Tibial nerve (tissue), 4 donors: ENCODE data around the gene TENT4B. TPM values are rescaled to one million over a fixed set of nuclear protein-coding genes. Genes with fewer than 3 reads are reported as not detected.
A peak's percentile ranks its signal among the peaks of the same experiment; 100 is the strongest.

Source experiments
- DNase-seq, 2 donors: peaks; one replicate each; pipeline ENCODE4 v3.0.0-alpha.2; 2019; ENCODE audit warnings: low spot score in 2 of 2
- H3K27ac ChIP-seq, 4 donors: fragments of 200-600 bp; sonication (generic) in 3 of 4; one replicate each; pipeline ENCODE4 v1.5.1; 2017 to 2019; ENCODE audit warnings: mild to moderate bottlenecking in 1 of 4
- H3K27me3 ChIP-seq, 2 donors: fragments of 200-600 bp; sonication (generic) in 1 of 2; one replicate each; pipeline versions ENCODE4 v1.5.1 to v1.6.0; 2017 to 2019
- H3K36me3 ChIP-seq, 3 donors: fragments of 200-600 bp; sonication (generic); one replicate each; pipeline ENCODE4 v1.5.1; 2018 to 2019
- H3K4me1 ChIP-seq, 4 donors: fragments of 200-600 bp; sonication (generic) in 3 of 4; one replicate each; pipeline ENCODE4 v1.5.1; 2017 to 2019
- H3K4me3 ChIP-seq, 4 donors: fragments of 200-600 bp; sonication (generic) in 3 of 4; one replicate each; pipeline ENCODE4 v1.5.1; 2017 to 2019; ENCODE audit warnings: mild to moderate bottlenecking in 1 of 4, moderate library complexity in 1 of 4
- H3K9me3 ChIP-seq, 4 donors: fragments of 200-600 bp; sonication (generic) in 3 of 4; one replicate each; pipeline ENCODE4 v1.5.1; 2017 to 2019
- EP300 ChIP-seq, 2 donors: sonication (generic); formaldehyde crosslinking; IDR thresholded peaks; one replicate each; pipeline ENCODE4 v1.6.1; 2017; ENCODE audit warnings: antibody characterized with exemption in 2 of 2, mild to moderate bottlenecking in 1 of 2
- POLR2A ChIP-seq, 2 donors: fragments of 450-650 bp; IDR thresholded peaks; one replicate each; pipeline ENCODE4 v1.6.1; 2017; ENCODE audit warnings: antibody characterized with exemption in 2 of 2, mild to moderate bottlenecking in 2 of 2, moderate library complexity in 2 of 2
- WGBS, 2 donors: methylation state at CpG; one replicate each; pipeline ENCODE4 v1.1.5; 2018; 5-methylcytosine and 5-hydroxymethylcytosine counted together
- total RNA-seq, 4 donors: library from RNA; depleted of rRNA; stranded (reverse); fragments of >200 nt; gene quantifications; one replicate each; pipeline ENCODE4 v1.1.0, GENCODE V29; 2016
- TF ChIP-seq, protein P1 (sequence below), 5 experiments: fragments of 200-600 bp in 3 of 5; fragments of 450-650 bp in 2 of 5; sonication (generic) in 3 of 5; IDR thresholded peaks; one replicate each; pipeline ENCODE4 v1.5.1; 2016 to 2019; ENCODE audit warnings: antibody characterized with exemption in 5 of 5, mild to moderate bottlenecking in 3 of 5, moderate library complexity in 2 of 5

Gene TENT4B
- total RNA-seq, 4 donors from 2014 or later = 11.7 to 18.6 (median 16.5) TPM

DNA sequence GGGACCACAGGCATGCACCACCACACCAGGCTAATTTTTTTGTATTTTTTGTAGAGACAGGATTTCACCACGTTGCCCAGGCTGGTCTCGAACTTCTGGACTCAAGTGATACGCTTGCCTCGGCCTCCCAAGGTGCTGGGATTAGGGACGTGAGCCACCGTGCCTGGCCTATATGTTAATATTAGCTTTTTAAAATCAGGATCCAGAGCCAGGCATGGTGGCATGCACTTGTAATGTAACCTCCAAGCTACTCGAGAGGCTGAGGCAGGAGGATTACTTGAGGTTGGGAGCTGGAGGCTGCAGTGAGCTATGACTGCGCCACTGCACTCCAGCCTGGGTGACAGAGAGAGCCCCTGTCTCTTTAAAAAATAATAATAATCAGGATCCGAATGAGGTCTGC lies 104.8 kb downstream of the TENT4B start:
- WGBS, 2 donors = 92 to 94% methylated on average over 9 of the region's 9 CpGs
- TF ChIP-seq EP300 (IDR thresholded peaks at IDR 0.05) (no peak), POLR2A (IDR thresholded peaks at IDR 0.05) (no peak)
- TF ChIP-seq, protein P1, sequence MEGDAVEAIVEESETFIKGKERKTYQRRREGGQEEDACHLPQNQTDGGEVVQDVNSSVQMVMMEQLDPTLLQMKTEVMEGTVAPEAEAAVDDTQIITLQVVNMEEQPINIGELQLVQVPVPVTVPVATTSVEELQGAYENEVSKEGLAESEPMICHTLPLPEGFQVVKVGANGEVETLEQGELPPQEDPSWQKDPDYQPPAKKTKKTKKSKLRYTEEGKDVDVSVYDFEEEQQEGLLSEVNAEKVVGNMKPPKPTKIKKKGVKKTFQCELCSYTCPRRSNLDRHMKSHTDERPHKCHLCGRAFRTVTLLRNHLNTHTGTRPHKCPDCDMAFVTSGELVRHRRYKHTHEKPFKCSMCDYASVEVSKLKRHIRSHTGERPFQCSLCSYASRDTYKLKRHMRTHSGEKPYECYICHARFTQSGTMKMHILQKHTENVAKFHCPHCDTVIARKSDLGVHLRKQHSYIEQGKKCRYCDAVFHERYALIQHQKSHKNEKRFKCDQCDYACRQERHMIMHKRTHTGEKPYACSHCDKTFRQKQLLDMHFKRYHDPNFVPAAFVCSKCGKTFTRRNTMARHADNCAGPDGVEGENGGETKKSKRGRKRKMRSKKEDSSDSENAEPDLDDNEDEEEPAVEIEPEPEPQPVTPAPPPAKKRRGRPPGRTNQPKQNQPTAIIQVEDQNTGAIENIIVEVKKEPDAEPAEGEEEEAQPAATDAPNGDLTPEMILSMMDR (IDR thresholded peaks at IDR 0.05) = no peak

DNA sequence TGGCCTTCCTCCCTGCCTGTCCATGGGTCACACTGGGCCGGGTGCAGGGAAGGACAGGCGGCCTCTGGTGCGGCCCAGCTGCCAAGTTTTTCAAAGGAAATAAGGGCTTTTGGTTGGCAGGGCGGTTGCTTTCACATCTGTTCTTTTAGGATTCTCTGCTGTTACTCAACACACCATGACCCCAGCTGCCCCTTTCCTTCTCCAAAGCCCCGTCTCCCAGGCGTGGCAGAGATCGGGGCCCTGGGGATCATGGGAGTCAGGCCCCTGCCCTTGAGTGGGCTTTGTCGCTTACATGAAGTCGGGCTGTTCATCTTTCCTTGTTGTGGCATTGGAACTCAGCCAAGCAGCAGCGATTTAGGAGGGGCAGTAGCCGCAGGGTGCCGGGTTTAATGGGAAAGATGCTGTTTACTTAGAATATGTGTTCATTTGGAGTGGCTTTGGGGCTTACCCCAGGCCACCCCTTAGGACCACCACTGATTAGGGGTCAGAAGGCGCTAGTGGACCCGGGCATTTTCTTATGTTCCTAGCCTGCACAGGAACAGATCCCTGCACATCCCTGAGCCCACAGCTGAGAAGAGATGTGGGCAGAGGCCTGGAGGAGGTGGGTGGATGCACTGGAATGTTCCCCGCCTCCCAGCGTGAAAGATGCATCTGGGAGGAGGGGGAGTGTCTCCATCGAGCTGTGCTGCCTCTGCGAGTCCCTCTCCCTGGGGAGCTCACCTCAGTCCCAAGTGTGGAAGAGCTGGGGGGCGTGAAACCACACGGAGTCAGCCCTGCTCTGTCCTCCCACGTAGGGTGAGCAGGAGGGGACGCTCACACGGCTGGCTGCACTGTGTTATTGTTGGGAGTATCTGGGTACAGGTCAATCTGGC lies 106.5 kb downstream of the TENT4B start:
- Histone ChIP-seq H3K4me3 (no peak overlapping the region), H3K27me3 (no peaks in the 10 kb centered on the region), H3K27ac (peak overlapping the region in 1 of 4 donors; percentile 59), H3K36me3 (no peaks in the 10 kb centered on the region), H3K9me3 (no peaks in the 10 kb centered on the region), H3K4me1 (peaks cover 0 to 32% (median 7%) of the 10 kb centered on the region in 4 donors)
- DNase-seq = peak; percentile 49 to 72
- TF ChIP-seq POLR2A (IDR thresholded peaks at IDR 0.05) (no peak), EP300 (IDR thresholded peaks at IDR 0.05) (peak in 1 of 2 donors; percentile 63)
- WGBS, 2 donors = 18 to 26% methylated on average over 20 to 23 of the region's 23 CpGs

More for the DNA sequence above, 104.8 kb downstream of the TENT4B start:
- no peaks in the 10 kb centered on the region for H3K27me3 ChIP-seq
- no peaks in the 10 kb centered on the region for H3K9me3 ChIP-seq
- H3K4me3 ChIP-seq = no peak overlapping the region
- H3K27ac ChIP-seq = no peak overlapping the region
- no peaks in the 10 kb centered on the region for H3K36me3 ChIP-seq
- H3K4me1 ChIP-seq = peaks cover 0 to 35% (median 7%) of the 10 kb centered on the region in 4 donors
- DNase-seq = no peak

DNA sequence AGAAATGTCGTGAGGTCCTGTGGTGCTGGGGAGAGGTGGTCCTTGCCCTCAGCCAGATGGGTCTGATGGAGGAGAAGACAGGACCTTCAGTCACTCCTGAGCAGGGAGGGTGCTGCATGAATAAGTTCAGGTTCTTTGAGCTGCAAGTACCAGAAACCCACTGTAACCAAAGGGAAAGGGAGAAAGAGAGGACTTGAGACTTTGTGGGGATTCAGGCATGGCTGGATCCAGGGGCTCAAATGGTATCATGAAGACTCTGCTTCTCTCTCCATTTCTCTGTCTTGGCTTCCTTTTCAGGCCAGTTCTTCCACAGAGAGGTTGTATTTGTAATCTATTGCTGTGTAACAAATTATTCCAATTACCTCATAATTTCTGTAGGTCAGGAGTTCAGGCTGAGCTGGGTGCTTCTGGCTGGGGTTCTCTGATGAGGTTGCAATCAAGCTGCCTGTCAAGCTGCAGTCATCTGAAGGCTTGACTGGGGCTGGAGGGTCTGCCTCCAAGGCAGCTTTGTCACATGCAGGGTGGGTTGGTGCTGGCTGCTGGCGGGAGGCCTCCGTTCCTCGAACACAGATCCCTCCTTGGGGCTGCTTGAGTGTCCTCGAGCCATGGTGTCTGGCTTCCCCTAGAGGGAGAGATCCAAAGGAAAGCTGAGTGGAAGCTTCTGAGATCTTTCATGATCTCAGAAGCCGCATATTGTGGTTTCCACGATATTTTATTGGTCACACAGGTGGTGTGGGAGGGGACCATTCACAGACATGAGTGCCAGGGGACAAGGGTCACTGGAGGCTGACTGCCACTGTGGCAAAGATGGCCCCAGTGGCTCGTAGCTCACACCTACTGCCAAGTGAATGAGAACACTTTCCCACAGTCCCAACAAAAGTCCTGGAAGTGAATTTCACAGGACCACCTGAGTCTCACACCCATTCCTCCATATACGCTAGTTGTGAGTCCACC lies 107.4 kb downstream of the TENT4B start:
- Histone ChIP-seq H3K36me3 (no peaks in the 10 kb centered on the region), H3K4me1 (peaks cover 0 to 34% (median 8%) of the 10 kb centered on the region in 4 donors), H3K27me3 (no peaks in the 10 kb centered on the region), H3K9me3 (no peaks in the 10 kb centered on the region), H3K27ac (peak overlapping the region in 1 of 4 donors; percentile 59), H3K4me3 (no peak overlapping the region)
- no peak for DNase-seq
- no peak for TF ChIP-seq POLR2A (IDR thresholded peaks at IDR 0.05)
- no peak for TF ChIP-seq EP300 (IDR thresholded peaks at IDR 0.05)
- TF ChIP-seq, protein P1 (IDR thresholded peaks at IDR 0.05) = no peak
- WGBS, 2 donors = 89 to 94% methylated on average over 6 to 9 of the region's 9 CpGs

DNA sequence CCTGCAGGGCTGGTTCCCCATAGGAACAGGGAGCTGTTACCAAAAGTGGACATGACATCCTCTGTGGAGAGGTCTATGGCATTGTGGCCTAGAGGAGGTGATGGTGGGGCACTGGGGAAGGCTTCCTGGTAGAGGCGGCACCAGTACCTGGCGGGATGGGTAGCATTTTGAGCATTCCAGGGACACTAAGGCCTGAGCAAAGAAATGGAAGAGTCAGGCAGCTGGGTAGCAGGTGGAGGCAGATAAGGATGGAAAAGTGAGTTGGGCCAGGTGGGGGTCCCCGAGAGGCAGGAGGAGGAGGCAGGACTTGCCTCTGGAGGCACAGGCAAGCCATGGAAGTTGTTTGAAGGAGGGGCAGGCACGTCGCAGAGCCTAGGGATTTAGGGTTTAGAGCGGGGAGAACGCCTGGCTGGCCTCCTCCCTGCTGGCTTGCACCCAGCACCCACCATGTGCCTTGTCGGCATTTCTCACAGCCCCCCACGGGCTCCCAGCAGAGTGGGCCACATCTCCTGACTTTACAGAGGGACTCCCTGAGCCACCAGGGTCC lies 108.1 kb downstream of the TENT4B start:
- Histone ChIP-seq H3K27ac (peak overlapping the region in 1 of 4 donors; percentile 18), H3K9me3 (no peaks in the 10 kb centered on the region), H3K4me1 (peaks cover 0 to 41% (median 12%) of the 10 kb centered on the region in 4 donors), H3K27me3 (no peaks in the 10 kb centered on the region), H3K36me3 (no peaks in the 10 kb centered on the region), H3K4me3 (no peak overlapping the region)
- DNase-seq = no peak
- 79 to 80% methylated on average over 9 of the region's 9 CpGs for WGBS, 2 donors
- TF ChIP-seq EP300 (IDR thresholded peaks at IDR 0.05) (no peak), POLR2A (IDR thresholded peaks at IDR 0.05) (no peak)
- TF ChIP-seq, protein P1 (IDR thresholded peaks at IDR 0.05) = no peak

DNA sequence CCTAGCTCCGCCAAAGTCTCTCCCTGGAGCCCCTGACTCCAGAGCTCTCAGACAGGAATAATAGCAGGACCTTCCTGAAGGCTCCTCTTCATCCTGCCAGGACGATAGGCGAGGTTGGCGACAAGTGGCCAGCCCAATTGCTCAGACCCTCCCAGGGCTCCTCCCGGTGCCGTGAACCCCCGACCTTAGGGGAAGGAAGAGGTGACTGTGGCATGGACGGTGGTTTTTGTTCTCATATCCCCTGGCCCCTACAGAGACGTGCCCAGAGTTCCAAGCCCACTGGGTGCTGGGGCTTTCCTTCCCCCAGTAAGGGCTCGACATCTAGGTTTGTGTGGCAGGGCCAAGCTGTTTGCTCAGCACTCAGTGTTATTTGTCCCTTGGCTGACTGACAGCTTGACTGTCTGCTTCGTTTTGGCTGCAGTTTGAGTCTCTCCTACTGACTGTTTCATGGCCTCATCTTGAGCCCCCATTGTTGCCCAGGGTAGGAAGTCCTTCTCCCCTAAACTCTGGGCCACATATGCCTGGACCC lies 108.7 kb downstream of the TENT4B start:
- DNase-seq = no peak
- 55 to 57% methylated on average over 11 of the region's 11 CpGs for WGBS, 2 donors
- Histone ChIP-seq H3K4me1 (peaks cover 0 to 47% (median 13%) of the 10 kb centered on the region in 4 donors), H3K36me3 (no peaks in the 10 kb centered on the region), H3K27me3 (no peaks in the 10 kb centered on the region), H3K9me3 (no peaks in the 10 kb centered on the region), H3K27ac (peak overlapping the region in 1 of 4 donors; percentile 18), H3K4me3 (no peak overlapping the region)
- TF ChIP-seq POLR2A (IDR thresholded peaks at IDR 0.05) = no peak
- TF ChIP-seq, protein P1 (IDR thresholded peaks at IDR 0.05) = no peak
- TF ChIP-seq EP300 (IDR thresholded peaks at IDR 0.05) = no peak
